Measurements from ENCODE around the gene MBD4. TPM values are rescaled to one million over a fixed set of nuclear protein-coding genes. Genes with fewer than 3 reads are reported as not detected.
"Not testable (repeated sequence)": the region's sequence is repeated elsewhere in the genome, so short reads cannot be mapped to it uniquely, and the experiment has no call there.

The MBD4 gene
- total and polyA plus RNA-seq, 10 of the 15 experiments (the other 5 are each of a cell fraction or from before 2014, with no cell fraction given): 17.7 to 59.0 (median 49.0) TPM

GRCh38 chr3:129392106-129392887 is 47.5 kb downstream of the MBD4 start:
- H3K27ac ChIP-seq (ENCODE audit: control insufficient read depth, insufficient read depth); H3K9ac ChIP-seq (ENCODE audit: control insufficient read depth, insufficient read depth, low read length); SMC1A ChIA-PET (ENCODE audit: uncharacterized antibody, unreplicated experiment); FAIRE-seq; DNase-seq (ENCODE audit: low read depth, low spot score); in situ Hi-C loops (cut with MboI); CTCF ChIA-PET; H3K9me3 ChIP-seq (replicated peaks; ENCODE audit: control insufficient read depth, insufficient read depth, low read length); H3K27me3 ChIP-seq (replicated peaks in 1 of 2; ENCODE audit: control insufficient read depth in 2 of 2, insufficient read depth in 2 of 2, low read length in 1 of 2); RAD21 ChIA-PET (ENCODE audit: unreplicated experiment); BruUV-seq (replicated peaks); H2AFZ ChIP-seq (ENCODE audit: control insufficient read depth, low read depth, low read length); H3K4me3 ChIP-seq; ATAC-seq; H4K20me1 ChIP-seq (ENCODE audit: control insufficient read depth, insufficient read depth); H3K4me1 ChIP-seq (ENCODE audit: control insufficient read depth, insufficient read depth, low read length); intact Hi-C loops (cut with micrococcal nuclease; ENCODE audit: unreplicated experiment); POLR2A ChIA-PET; H3K4me2 ChIP-seq (ENCODE audit: control insufficient read depth, insufficient read depth): not testable (repeated sequence)
- Histone ChIP-seq H3K79me2 (ENCODE audit: control insufficient read depth, insufficient read depth, low read length) (peaks cover 14% of the 10 kb centered on the region), H3K36me3 (ENCODE audit: control insufficient read depth in 2 of 2, insufficient read depth in 2 of 2, low read length in 1 of 2) (peaks cover 5 to 21% of the 10 kb centered on the region in 2 experiments; a peak in 3 of 4 replicates)
- 91% methylated on average over 8 of the region's 8 CpGs for WGBS (ENCODE audit: insufficient coverage, insufficient replicate concordance, low lambda C conversion rate, missing lambda C conversion rate)

DNA sequence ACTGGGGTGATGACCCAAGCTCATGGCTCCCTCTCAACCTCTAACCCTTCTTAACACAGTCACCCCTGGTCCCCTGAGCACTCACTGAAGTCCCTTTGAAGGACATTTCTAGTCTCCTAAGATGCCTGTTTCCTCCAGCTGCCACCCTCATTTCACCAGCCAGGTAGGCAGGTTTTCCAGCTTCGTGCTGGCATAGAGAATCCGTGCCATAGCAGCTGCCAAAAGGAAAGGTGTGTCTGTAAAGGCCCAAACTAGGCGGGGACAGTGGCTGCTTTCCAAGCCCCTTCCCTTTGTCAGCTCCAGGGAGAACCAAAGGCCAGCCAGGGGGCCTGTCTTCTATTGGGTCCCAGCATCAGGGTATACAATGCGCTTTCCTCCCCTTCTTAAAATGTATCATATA is 48.2 kb downstream of the MBD4 start:
- H3K27me3 ChIP-seq (replicated peaks in 1 of 2; ENCODE audit: control insufficient read depth in 2 of 2, insufficient read depth in 2 of 2, low read length in 1 of 2); H3K4me2 ChIP-seq (ENCODE audit: control insufficient read depth, insufficient read depth); H3K9me3 ChIP-seq (replicated peaks; ENCODE audit: control insufficient read depth, insufficient read depth, low read length); intact Hi-C loops (cut with micrococcal nuclease; ENCODE audit: unreplicated experiment); ATAC-seq; H2AFZ ChIP-seq (ENCODE audit: control insufficient read depth, low read depth, low read length); H3K4me3 ChIP-seq; DNase-seq (ENCODE audit: low read depth, low spot score); H3K4me1 ChIP-seq (ENCODE audit: control insufficient read depth, insufficient read depth, low read length); H4K20me1 ChIP-seq (ENCODE audit: control insufficient read depth, insufficient read depth); RAD21 ChIA-PET (ENCODE audit: unreplicated experiment); FAIRE-seq; H3K27ac ChIP-seq (ENCODE audit: control insufficient read depth, insufficient read depth); POLR2A ChIA-PET; H3K9ac ChIP-seq (ENCODE audit: control insufficient read depth, insufficient read depth, low read length); H3K79me2 ChIP-seq (ENCODE audit: control insufficient read depth, insufficient read depth, low read length); in situ Hi-C loops (cut with MboI); BruUV-seq (replicated peaks): not testable (repeated sequence)
- 86% methylated on average over 3 of the region's 4 CpGs for WGBS (ENCODE audit: insufficient coverage, insufficient replicate concordance, low lambda C conversion rate, missing lambda C conversion rate)
- peaks cover 5 to 21% of the 10 kb centered on the region in 2 experiments; a peak in 3 of 4 replicates for H3K36me3 ChIP-seq (ENCODE audit: control insufficient read depth in 2 of 2, insufficient read depth in 2 of 2, low read length in 1 of 2)
- ChIA-PET SMC1A (ENCODE audit: uncharacterized antibody, unreplicated experiment) (interaction anchor here (1.2 kb wide), 1 partner anchor 8 kb away, joined by 3 read pairs; no protein-coding TSS in a partner anchor), CTCF (interaction anchor here (1.4 kb wide), 1 partner anchor 44 kb away, joined by 7 read pairs; no protein-coding TSS in a partner anchor)

All from GM12878 (cell line).